NCI-H510A (cell line): ENCODE results near the gene CBFA2T2.
A peak's percentile ranks its signal among the peaks of the same experiment; 100 is the strongest.
"Not testable (repeated sequence)": the region's sequence is repeated elsewhere in the genome, so short reads cannot be mapped to it uniquely, and the experiment has no call there.

Experiments
- DNase-seq: peaks from one replicate; lab custom pipeline; 2025; lab: John Stamatoyannopoulos, UW

The CBFA2T2 gene

GRCh38 chr20:33549229-33549999, 59.5 kb downstream of the CBFA2T2 start:
- no peak for DNase-seq

GRCh38 chr20:33551778-33552177, 61.9 kb downstream of the CBFA2T2 start:
- DNase-seq: no peak

DNA sequence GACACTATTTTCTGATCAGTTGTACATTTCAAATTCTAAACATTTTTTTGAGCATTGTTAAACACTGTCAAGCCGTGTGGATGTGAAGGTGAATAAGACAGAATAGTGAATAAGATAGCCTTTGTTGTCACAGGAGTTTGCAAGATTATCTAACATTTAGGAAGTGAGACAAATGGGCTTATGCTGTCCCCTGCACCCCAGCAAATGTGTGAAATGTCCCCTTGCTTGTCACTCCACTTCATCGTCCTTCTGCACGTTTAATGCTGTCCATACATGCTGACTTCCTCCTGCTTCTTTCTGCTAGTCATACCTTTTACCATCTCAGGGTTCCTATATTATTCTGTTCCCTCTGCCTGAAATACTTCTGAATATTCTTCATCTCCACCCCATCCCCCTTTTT, 62.6 kb downstream of the CBFA2T2 start:
- DNase-seq: no peak

GRCh38 chr20:33553516-33553915, 63.6 kb downstream of the CBFA2T2 start:
- DNase-seq: no peak

GRCh38 chr20:33554914-33555420, 65.1 kb downstream of the CBFA2T2 start:
- peak; percentile 83 for DNase-seq

DNA sequence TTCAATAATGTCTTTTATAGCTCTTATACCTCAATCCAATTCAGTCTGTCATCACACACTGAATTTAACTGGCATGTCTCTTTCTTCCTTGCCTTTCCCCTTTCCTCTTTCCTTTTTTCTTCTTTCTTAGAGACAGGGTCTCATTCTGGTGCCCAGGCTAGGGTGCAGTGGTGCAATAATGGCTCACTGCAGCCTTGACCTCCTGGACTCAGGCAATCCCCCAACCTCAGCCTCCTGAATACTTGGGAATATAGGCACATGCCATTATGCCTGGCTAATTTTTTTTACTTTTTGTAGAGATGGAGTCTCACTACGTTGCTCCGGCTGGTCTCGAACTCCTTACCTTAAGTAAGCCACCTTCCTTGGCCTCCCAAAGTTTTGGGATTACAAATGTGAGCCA, 65.9 kb downstream of the CBFA2T2 start:
- no peak for DNase-seq

- no peak for DNase-seq
Measured at GRCh38 chr20:33556246-33556645, 66.3 kb downstream of the CBFA2T2 start.

- no peak for DNase-seq
Measured at GRCh38 chr20:33558348-33559144, 68.7 kb downstream of the CBFA2T2 start.

GRCh38 chr20:33559212-33559611, 69.3 kb downstream of the CBFA2T2 start:
- no peak for DNase-seq

GRCh38 chr20:33560026-33560425, 70.1 kb downstream of the CBFA2T2 start:
- no peak for DNase-seq

DNA sequence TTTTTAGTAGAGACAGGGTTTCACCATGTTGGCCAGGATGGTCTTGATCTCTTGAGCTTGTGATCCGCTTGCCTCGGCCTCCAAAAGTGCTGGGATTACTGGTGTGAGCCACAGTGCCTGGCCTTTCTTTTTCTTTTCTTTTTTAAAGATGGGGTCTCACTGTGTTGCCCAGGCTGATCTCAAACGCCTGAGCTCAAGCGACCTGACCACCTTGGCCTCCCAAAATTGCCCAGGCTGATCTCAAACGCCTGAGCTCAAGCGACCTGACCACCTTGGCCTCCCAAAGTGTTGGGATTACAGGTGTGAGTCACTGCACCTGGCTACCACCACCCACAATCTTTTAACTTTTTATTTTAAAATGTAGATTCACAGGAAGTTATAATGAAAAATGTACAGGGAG, 71.2 kb downstream of the CBFA2T2 start:
- DNase-seq: not testable (repeated sequence)

DNA sequence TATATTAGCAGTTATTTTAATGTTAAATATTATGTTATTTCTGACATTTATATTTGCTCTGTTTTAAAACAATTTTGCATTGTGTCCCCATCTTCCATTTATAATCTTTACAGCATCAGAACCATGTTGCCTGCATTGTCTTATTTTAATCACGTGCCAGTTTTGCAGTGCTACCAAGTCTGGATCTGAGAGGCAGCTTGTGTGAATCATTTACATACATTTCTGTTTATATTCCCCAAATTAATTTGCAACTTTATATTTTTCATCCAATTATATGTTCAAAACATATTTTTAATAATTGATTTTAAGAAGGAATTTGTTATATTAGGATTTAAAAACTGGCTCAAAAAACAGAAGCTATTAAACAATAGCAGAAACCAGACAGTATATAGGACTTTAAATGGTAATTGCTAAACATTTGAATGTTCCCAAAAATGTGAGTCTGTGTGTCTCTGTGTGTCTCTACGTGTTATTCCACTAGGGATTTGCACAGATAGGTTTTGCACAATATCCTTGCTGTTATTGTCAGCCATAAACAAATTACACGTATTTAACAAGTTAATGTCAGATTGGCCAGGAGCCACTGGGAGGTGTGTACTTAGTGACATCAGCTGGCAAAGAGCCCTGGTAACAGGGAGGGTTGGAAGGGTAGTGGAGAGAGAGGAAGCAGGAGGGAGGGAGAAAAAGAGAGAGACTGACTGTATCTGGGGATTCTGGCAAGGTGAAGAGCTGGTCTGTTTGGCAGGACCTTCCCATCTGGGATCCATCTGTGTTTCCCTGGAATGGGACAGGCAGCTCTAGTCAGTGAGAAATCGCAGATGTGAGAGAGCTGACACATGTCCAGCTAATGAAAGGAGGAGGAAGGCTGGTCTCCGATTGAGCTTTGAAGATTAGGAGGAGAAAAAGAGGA, 72.1 kb downstream of the CBFA2T2 start:
- DNase-seq: peak; percentile 89

GRCh38 chr20:33563788-33564187, 73.9 kb downstream of the CBFA2T2 start:
- DNase-seq: no peak

GRCh38 chr20:33566781-33567603, 77.1 kb downstream of the CBFA2T2 start:
- no peak for DNase-seq

DNA sequence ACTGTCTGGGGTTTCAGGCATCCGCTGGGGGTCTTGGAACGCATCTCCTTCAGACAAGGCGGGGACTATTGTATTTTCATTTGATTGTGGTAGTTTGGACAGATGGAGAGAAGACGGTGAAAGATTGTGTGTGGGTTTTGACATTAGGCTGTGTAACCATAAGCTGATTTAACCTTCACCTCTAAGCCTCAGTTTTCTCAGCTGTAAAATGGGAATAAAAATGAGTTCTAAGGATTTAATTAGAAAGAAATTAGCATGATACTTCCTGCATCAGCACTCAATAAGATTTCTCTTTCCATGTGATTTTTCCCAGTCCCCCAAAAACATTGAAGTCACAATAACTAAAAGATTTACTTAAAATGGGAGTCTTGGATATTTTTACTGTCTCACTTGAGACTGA, 78.1 kb downstream of the CBFA2T2 start:
- DNase-seq: no peak

DNA sequence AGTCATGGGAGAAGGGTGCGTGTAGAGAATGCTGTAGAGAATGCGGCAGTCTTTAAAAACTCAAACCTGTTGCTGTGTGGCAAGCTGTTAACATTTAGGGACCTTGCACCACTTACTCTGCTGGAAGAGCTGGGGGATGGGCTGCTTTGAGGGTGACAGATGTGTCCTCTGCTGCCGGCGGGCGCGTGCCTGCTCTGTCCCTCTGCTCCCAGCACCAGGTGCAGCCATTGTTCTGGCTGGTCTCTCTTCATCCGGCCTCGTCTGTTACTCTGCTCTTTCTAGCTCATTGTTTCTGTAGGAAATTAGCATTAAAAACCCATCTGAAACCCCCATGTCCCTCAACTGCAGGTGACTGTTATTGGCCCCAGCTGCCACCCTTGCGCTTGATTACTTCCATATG, 78.5 kb downstream of the CBFA2T2 start:
- peak; percentile 92 for DNase-seq

GRCh38 chr20:33568868-33569801, 79.2 kb downstream of the CBFA2T2 start:
- no peak for DNase-seq

GRCh38 chr20:33569802-33570391, 80.0 kb downstream of the CBFA2T2 start:
- DNase-seq: no peak

- DNase-seq: no peak
Measured at GRCh38 chr20:33570743-33571142, 80.8 kb downstream of the CBFA2T2 start.

GRCh38 chr20:33573268-33573667, 83.4 kb downstream of the CBFA2T2 start:
- DNase-seq: not testable (repeated sequence)
